NCI-H1092 treated with DMSO at 0.1 percent for 48 hours (cell line): ENCODE results near the gene PLAAT3.
"Not testable (repeated sequence)": the region's sequence is repeated elsewhere in the genome, so short reads cannot be mapped to it uniquely, and the experiment has no call there.

Experiments used
- DNase-seq: peaks from one replicate; lab custom pipeline; 2025; lab: John Stamatoyannopoulos, UW

PLAAT3 gene

DNA sequence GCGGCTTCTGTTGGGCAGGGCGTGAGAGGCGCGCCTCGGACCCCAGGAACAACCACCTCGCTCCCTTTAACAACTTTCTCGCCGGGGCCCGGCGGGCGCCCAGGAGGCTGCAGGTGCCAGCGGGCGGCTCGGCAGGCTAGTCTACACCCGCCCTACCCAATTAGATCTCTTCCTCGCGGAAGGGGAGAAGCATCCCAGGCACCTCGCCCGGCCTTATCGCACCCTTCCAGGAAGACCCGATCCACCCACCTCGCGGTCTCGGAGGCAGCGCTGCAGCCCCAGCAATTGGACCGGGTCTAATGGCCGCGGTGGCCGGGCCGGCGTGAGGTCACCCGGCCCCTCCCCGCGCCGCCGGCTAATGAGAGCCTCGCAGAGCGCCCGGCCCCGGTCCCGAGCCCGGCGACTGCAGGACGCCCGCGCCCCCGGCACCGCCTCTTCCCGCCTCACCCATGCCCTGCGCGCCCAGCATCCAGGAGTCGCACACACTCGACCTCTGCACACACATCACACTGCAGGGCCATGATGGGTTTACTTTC lies at the start of gene PLAAT3:
Gene PLAAT3 (minus strand): TSS at position 298 of the 536 bp plus-strand sequence. CDS start 419 bp downstream, outside the sequence.
- DNase-seq = peak; percentile 63

DNA sequence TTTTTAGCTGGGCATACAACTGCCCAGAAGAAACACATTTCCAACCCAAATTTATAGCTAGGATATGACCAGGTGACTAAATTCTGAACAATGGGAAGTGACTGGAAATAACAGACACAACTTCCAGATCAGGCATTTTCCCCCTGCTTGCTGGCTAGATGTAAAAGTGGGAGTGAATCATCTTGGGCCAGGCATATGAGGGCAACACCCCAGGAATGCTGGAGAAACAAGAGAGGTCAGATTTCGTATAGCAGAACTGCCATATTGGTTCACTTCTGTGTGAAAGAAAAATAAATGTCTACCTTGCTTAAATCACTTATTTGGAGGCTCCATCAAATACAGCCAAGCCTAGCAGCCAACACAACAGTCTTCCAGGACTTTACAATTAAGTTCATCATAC lies 49.6 kb upstream of the PLAAT3 start:
- no peak for DNase-seq

DNA sequence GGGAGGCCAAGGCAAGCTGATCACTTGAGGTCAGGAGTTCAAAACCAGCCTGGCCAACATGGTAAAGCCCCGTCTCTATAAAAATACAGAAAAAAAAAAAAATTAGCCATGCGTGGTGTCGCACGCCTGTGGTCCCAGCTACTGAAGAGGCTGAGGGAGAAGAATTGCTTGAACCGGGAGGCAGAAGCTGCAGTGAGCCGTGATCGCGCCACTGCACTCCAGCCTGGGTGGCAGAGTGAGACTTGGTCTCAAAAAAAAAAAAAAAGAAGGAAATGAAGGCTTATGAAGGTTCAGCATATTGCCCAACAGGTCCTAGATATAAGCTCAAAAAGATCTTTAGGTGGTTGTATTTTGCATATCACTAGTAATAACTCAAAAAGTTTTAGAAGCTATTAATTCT lies 46.7 kb upstream of the PLAAT3 start:
- DNase-seq = no peak

DNA sequence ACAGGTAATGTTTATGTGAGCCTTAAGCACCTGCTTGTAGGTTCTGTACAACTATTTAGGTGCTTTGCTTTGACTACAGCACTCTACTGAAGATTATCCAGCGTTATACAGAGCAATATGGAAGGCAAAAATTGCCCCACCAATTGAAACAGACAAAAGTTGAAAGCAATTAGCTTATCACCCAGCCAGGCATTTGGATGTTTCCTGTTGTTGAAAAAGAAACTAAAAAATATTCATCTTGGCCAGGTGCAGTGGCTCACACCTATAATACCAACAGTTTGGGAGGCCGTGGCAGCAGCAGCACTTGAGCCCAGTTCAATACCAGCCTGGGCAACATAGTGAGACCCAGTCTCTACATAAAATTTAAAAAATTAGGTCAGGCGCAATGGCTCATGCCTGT lies 38.4 kb upstream of the PLAAT3 start:
- DNase-seq = no peak

DNA sequence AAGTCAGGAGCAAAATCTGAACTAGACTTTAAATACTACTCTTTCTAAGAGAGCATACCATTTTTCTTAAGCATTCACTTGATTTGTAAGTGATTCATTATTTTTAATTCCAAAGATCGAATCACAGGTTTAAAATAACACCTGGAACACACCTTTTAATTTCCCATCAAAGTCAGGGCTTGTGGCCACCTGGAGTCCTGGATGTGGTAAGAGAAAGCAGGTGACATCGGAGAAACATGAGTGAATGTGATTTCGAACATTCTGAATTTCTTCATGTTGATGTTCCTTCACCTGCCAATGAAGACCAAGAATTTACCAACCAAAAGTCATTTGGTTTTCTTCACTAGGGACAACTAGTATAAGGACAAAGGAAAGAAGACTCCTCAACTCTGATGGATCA lies 29.0 kb upstream of the PLAAT3 start:
- DNase-seq = no peak

DNA sequence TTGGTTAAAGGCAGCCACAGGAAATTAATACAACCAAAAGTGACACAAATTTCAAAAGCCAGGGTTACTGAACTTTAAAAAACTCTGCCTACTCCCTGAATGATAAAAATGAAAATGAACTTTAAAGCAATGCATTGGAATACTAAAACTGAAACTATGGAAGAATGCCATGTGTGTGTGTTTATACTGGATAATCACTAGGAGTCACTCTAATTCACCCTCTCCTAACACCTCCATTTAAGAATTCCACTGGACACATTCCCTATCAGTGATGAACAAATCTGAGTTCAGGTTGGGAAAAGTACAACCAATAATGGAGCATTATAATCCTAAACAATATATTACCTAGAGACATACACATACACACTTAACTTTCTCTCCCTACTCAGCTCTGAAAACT lies 27.5 kb upstream of the PLAAT3 start:
- no peak for DNase-seq

DNA sequence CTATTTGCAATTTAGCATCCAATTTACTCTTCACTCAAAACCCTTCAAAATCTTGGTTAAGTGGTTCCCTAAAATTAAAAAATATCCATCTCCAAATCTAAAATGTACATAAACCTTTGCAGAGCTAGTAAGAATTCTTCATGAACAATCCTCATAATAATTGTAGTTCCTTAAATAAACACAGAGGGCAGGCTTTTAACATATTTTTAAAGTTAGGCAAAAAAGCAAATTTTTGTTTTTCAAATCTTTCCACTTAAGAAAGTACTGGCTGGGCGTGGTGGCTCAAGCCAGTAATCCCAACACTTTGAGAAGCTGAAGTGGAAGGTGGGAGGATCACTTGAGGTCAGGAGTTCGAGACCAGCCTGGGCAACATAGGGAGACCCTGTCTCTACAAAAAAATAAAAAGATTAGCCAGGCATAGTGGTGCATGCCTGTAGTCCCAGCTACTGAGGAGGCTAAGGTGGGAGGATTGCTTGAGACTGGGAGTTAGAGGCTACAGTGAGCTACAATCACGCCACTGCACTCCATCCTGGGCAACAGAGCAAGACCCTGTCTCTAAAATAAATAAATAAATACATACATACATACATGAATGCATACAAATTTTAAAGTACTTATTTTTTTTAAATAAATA lies 25.1 kb upstream of the PLAAT3 start:
- DNase-seq = peak; percentile 2

DNA sequence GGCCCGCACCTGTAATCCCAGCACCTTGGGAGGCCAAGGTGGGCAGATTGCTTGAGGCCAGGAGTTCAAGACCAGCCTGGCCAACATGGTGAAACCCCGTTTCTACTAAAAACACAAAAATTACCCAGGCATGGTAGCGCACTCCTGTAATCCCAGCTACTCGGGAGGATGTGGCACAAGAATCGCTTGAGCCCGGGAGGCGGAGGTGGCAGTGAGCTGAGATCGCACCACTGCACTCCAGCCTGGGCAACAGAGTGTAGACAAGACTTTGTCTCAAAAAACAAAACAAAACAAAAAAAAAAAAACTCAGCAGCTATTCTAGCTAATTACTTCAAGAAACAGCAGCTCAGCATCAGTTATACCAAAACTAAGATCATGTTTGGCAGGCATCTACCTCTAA lies 24.2 kb upstream of the PLAAT3 start:
- DNase-seq = not testable (repeated sequence)

DNA sequence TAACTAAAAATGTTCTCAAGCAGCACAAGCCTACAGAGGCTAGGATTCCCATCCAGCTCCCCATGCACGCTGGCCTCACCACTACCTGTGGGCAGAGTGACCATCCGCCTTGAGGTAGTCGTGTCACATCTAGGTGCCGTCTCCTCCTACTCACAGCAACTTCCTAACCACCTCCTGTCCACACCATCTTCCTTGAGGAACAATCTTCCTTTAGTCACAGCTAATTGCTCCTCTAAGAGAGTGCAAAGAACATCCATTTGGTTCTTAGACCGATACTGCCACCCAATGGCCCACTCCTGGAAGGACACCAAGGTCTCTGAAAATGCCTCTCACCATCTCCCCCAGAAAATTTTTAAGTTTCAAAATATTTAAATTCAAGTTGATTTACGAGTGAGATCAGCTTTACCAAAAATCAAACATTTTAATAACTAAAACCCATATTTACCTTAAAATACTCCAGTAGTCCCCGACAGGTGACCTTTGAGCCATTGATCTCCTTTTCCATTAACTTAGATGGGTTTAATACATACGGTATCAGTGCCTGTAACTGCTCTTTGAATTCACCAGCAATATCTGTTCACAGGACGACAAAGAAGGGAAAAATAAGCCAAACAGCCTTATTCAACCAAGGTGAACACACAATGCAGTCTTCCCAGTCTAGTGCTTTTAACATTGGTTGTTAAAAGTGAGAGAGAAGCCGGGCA lies 21.7 kb upstream of the PLAAT3 start:
- DNase-seq = peak; percentile 33

DNA sequence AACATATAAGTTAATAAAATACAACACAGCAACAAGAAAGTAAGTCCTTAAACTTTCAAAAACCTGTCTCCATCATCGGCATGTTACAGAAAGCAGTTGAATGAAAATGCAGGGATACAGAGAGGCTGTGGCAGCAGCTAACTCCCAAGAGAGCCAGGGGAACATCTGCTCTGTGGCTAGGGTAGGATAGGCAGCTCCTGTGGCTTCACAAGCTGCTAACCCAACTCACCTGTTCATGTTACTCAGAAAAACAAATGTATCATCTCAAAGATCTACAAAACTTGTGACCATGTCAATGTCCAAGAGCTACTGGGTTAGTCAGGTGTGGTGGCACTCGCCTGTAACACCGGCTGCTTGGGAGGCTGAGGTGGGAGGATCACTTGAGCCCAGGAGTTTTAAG lies 15.2 kb upstream of the PLAAT3 start:
- no peak for DNase-seq

DNA sequence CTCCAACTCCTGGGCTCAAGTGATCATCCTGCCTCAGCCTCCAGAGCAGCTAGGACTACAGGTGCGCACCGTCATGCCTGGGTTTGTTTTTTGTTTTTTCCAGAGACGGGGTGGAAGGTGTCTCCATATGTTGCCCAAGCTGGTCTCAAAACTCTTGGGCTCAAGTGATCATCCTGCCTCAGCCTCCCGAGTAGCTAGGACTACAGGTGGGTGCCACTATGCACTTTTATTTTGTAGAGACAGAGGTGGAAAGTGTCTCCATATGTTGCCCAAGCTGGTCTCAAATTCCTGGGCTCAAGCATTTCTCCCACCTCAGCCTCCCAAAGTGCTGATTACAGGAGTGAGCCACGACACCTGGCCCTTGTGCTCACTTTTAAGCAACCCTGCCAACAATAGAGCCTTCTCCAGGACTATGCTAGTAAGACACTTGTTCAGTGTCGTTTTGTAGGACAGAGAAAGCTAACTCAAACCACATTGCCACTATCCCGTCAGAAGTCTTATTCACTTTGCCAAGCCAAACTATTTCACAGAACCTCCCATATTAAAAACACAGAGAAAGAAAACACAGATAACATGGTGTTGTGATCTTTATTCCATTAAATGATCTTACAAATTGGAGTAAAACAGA lies 9.4 kb upstream of the PLAAT3 start:
- no peak for DNase-seq

DNA sequence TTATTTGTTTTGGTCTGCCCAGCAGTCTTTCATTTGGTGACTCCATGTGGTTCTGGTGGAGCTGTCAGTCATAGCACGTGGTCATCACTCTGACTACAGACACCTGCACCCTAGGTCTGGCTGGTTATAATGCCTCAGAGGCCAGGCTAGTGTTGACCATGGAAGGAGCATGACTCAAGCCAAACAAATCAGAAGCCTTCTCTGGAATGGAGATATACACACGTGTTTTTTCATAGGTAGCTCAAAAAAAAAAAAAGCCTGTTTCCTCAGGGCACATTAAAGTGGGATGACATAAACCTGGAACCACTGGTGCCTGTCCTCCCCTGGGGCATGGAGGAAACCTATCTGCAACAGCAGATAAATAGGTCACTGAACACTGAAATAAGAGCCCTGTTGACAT lies 8.1 kb upstream of the PLAAT3 start:
- DNase-seq = no peak

DNA sequence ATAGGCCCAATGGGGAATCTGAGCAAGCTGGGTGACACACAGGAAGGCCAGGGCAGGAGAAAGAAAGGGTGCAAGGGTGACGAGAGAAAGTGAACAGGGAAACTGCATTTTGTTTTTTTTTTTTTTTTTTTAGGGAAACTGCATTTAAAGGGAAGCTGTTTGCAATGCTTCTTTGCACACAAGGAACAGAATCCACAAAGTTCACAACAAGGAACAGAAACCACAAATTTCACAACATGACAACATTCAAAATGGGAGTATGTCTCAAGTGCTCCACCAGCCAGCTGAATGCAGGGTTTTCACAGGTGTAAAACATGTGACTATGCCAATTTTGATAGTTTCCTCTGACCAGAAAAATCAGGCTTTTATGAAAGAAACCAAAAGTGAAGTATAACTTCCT lies 6.8 kb upstream of the PLAAT3 start:
- DNase-seq = no peak

DNA sequence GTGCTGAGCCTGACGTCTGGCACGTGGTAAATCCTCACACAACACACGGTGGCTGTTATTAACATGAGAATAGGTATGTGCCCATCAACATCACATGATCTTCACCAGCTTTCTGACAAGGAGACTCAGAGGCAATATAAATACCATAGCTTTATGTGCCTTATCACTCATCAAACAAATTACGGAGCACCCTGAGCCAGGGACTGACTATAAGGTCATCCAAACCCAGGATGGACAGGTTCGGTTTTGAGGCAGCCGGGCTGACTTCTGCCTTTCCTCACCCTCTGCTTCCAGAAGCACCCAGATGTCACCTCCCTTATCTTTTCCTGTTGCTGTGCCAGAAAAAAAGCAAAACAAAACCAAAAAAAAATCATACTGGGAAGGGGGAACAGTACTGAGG lies 5.7 kb upstream of the PLAAT3 start:
- no peak for DNase-seq

DNA sequence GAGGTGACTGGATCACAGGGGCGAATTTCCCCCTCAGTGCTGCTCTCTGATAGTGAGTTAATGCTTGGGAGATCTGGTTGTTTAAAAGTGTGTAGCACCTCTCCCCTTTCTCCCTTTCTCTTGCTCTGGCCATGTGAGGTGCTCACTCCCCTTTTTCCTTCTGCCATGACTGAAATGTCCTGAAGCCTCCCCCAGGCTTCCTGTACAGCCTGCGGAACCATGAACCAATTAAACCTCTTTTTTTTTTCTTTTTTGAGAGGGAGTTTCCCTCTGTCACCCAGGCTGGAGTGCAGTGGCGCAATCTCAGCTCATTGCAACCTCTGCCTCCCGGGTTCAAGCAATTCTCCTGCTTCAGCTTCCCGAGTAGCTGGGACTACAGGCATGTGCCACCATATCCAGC lies 3.5 kb upstream of the PLAAT3 start:
- DNase-seq = not testable (repeated sequence)

DNA sequence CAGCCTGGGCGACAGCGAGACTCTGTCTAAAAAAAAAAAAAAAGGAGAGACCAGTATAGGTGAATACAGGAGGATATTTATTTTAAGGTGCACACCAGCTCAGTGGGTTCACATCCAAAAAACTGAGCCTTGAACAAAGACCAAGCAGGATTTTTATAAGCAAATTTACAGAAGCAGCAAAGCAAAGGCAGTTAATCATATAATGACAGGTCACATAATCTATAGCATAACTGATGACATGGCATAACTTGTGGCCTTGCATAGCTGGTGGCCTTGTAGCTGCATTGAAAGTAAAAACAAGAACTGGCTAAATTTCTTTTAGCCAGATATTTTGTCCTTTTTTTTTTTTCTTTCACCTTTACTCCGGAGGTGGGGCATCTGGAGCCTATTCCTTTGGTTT lies 2.7 kb upstream of the PLAAT3 start:
- DNase-seq = no peak

DNA sequence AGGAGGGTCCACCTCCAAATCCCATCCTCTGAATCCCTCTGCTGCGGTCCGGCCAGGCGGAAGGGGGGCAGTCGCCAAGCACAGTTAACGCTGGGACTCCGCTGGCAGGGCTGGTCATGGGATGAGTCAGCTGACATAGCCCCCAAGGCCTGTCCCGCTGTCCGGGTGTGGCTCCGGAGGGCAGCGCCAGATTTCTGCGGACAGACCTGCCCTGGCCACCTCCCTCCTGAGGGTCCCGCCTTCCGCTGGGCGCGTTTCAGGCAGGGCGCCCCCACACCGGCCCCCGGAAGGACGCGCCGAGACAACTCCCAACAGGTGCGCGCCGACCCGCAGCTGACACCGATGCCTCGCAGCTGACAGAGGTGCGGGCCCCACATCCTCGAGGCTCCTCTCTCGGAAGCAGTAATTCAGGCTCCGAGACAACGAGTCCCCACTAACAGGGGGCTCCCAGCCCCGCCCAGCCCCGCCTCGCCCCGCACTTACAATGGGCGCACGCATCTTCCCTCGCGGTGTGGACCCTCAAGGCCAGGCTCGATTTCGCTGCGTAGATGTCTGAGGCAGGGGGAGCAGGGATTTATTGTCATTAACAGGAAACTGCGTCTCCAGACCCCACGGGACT lies 607 bp downstream of the PLAAT3 start:
- DNase-seq = peak; percentile 27

DNA sequence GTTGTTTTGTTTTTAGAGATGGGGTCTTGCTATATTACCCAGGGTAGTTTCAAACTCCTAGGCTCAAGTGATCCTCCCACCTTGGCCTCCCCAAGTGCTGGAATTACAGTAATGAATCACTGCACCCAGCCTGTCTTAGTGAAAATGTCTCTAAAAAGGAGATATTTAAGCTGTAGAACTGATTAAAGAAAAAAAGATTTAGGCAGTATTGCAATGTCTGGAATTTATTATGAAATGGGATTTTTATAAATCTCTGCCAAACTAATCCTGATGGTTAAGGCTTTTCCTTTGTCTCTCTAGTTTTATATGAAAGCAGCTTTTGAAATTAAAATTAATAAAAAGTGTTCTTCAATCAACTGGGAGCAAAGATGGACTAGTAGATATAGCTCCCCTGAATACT lies 2.1 kb downstream of the PLAAT3 start:
- DNase-seq = no peak

DNA sequence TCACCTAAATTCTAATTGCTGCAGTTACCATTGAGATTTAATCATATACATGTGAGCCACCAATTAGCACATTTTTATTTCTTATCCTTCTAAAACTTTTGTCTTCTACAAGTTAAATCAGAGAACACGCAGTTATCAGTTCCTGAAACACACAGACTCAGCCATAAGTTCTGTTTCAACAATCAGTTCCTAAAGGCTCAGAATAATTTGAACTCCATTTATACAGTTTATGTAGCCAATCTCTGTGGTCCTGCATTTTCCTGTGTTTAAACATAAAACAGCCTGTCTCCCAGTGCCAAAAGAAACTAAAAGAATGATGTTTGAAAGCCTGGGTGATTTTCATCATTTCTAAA lies 2.9 kb downstream of the PLAAT3 start:
- no peak for DNase-seq

DNA sequence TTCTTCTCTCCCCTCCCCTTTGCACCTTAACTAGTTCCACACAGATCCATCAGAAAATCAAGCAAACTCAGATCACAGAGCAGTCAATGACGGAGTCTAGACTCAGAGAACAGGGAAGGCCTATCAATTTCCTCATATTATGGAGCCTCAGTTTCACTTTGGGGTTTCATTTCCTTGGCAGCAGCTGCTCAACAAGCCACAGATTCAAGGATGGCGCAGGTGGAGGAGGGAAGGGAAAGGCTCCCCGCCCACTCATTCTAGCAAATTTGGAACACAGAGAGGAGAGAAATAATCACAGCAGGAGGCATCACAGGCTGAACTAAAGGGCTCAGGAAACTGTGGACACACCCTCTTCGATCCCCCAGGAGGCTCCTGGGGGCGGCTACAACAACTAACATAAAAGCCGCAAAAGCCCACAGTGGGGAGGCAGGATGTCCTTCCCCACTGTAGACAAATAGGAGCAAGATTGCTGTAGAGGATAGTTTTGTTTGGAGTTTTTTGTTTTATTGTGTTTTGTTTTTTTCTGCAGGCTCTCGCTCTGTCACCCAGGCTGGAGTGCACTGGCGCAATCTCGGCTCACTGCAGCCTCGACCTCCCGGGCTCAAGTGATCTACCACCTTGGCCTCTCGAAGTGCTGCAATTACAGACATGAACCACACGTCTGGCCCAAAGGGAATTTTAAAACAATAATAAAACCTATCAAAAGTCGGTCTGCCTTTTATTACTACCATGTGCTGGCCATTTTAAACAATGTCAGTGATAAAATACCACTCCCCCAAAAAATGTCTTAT lies 3.4 kb downstream of the PLAAT3 start:
- DNase-seq = peak; percentile 11

DNA sequence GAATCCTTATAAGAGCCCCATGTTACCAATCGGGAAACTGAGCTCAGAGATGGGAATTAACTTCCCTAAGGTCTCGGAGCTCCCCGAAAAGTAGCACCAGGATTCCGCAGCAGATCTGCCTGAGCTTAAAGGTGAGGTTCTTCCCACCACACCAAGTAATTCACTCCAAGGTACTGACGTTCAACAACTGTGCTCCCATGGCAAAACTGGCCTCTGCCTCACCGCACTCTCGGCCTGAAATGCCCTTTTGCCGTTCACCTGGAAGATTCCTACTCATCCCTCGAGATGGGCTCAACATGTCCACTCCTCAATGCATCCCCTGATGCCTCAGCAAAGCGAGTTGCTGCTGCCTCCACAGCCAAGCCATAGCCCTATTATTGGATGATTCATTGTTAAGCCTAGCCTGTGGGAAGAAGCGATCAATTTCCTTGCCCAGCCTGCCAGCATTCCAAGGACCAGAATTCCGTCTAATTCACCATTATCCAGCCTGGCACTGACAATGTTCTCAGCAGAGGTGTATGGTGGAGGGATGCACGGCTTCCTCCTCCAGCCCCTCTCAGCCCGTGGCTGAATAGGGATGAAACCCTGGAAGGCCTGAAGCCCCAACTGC lies 4.2 kb downstream of the PLAAT3 start:
- DNase-seq = no peak

DNA sequence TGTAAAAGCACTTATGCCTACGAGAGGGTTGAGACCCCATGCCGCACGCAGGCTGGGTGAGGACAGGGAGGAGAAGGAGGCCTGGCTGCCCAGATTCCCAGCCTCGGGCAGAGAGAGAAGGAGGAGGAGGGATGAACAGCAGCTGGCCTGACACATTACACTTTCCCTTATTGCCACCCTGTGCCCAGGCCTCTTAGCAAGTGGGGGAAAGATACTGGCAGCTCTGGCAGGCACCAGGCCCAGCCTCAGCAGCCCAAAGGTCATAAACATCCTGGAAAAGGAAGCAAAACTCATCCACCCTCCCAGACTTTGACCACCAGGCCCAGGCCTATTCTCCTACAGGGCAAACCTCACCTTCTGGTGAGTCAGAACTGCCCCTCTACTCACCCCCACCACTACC lies 4.7 kb downstream of the PLAAT3 start:
- peak; percentile 43 for DNase-seq
